Measurements from ENCODE around the gene TBL1X. TPM values are rescaled to one million over a fixed set of nuclear protein-coding genes. Genes with fewer than 3 reads are reported as not detected.

TBL1X gene
- total RNA-seq (2021) = 14.9 and 17.6 TPM in 2 replicates
- percentile 53 among the genes with signal in this experiment for Bru-seq, nascent RNA
- BruChase-seq, experiment 1, labeled RNA remaining after a 2-hour chase = percentile 56 among the genes with signal in this experiment
- percentile 49 among the genes with signal in this experiment for BruChase-seq, experiment 2, labeled RNA remaining after a 6-hour chase
- long read RNA-seq, full-length matches to known transcripts = 1 of 5 reads
- long read RNA-seq, partial matches to known transcripts = 0 of 5 reads
- long read RNA-seq, other reads (novel, unspliced or antisense) = 4 of 5 reads

- H3K9me3 ChIP-seq (ENCODE audit: insufficient read depth, low read depth) = no peaks in the 10 kb centered on the region
- ChIA-PET CTCF (no interaction called here), POLR2A (ENCODE audit: unreplicated experiment) (no interaction called here)
- TF ChIP-seq EZH2 (IDR thresholded peaks at IDR 0.05; ENCODE audit: low read depth) = no peak
- TF ChIP-seq CTCF (conservative IDR thresholded peaks at IDR 0.05) = no peak
- H3K4me2 ChIP-seq = peak within 1 kb of the TSS; percentile 91
- peak in 1 of 2 experiments; percentile 59 for DNase-seq
- H2AFZ ChIP-seq = peak within 1 kb of the TSS; percentile 77
- H3K4me3 ChIP-seq = peak within 1 kb of the TSS; percentile 73
- peaks cover 21% of the 10 kb centered on the region for H3K4me1 ChIP-seq (replicated peaks; ENCODE audit: insufficient read depth)
- peaks cover 30% of the 10 kb centered on the region for H3K79me2 ChIP-seq (ENCODE audit: low read depth)
- H3F3A ChIP-seq (ENCODE audit: insufficient read depth, low read depth) = peaks cover 13% of the 10 kb centered on the region; the same call in 1 of the 2 replicates
- peak within 1 kb of the TSS; percentile 95 for H3K27ac ChIP-seq
- no peaks in the 10 kb centered on the region for H3K27me3 ChIP-seq (ENCODE audit: insufficient read depth, low read depth)
- no peaks in the 10 kb centered on the region for H4K20me1 ChIP-seq (ENCODE audit: insufficient read depth)
- H3K9me2 ChIP-seq (ENCODE audit: insufficient read depth) = no peaks in the 10 kb centered on the region
- intact Hi-C loops (cut with micrococcal nuclease; ENCODE audit: unreplicated experiment) = loop anchor here (5.0 kb wide), 1 partner anchor 243 kb away; no protein-coding TSS in a partner anchor
- H3K36me3 ChIP-seq (ENCODE audit: low read depth) = no peaks in the 10 kb centered on the region
- BruUV-seq (replicated peaks) = no TSS peak
These were observed at the start of gene TBL1X for GRCh38 chrX:9464435-9465371. TSS of gene TBL1X (plus strand) at chrX:9465058. CDS start at chrX:9653587, 188,529 bp downstream.

- CTCF ChIA-PET = no interaction called here
- POLR2A ChIA-PET (ENCODE audit: unreplicated experiment) = interaction anchor here (0.5 kb wide), 1 partner anchor 161 kb away, joined by 3 read pairs; no protein-coding TSS in a partner anchor
- H3K27ac ChIP-seq = peak overlapping the region; percentile 48
- H4K20me1 ChIP-seq (ENCODE audit: insufficient read depth) = no peaks in the 10 kb centered on the region
- H3K4me2 ChIP-seq = peak overlapping the region; percentile 64
- no peaks in the 10 kb centered on the region for H3K9me3 ChIP-seq (ENCODE audit: insufficient read depth, low read depth)
- H3K79me2 ChIP-seq (ENCODE audit: low read depth) = no peaks in the 10 kb centered on the region
- BruUV-seq (replicated peaks) = no TSS peak
- H3K4me1 ChIP-seq (replicated peaks; ENCODE audit: insufficient read depth) = peaks cover 28% of the 10 kb centered on the region
- H3K36me3 ChIP-seq (ENCODE audit: low read depth) = no peaks in the 10 kb centered on the region
- H2AFZ ChIP-seq = no peak overlapping the region
- peaks cover 12% of the 10 kb centered on the region for H3K27me3 ChIP-seq (ENCODE audit: insufficient read depth, low read depth)
- H3F3A ChIP-seq (ENCODE audit: insufficient read depth, low read depth) = peaks cover 12% of the 10 kb centered on the region
- DNase-seq = peak; percentile 3 to 80
- peak overlapping the region; percentile 28; the same call in 1 of the 2 replicates for H3K4me3 ChIP-seq
- H3K9me2 ChIP-seq (ENCODE audit: insufficient read depth) = no peaks in the 10 kb centered on the region
- no peak for TF ChIP-seq CTCF (conservative IDR thresholded peaks at IDR 0.05)
- TF ChIP-seq EZH2 (IDR thresholded peaks at IDR 0.05; ENCODE audit: low read depth) = no peak
- intact Hi-C loops (cut with micrococcal nuclease; ENCODE audit: unreplicated experiment) = no loop called here
These were observed 48.1 kb upstream of the TBL1X start for GRCh38 chrX:9416562-9417348.

GRCh38 chrX:9418262-9418661 is 46.6 kb upstream of the TBL1X start:
- CTCF ChIA-PET = no interaction called here
- BruUV-seq (replicated peaks) = no TSS peak
- Histone ChIP-seq H3K4me3 (no peak overlapping the region), H3K27ac (no peak overlapping the region), H3K27me3 (ENCODE audit: insufficient read depth, low read depth) (peaks cover 8% of the 10 kb centered on the region; the same call in 1 of the 2 replicates), H2AFZ (no peak overlapping the region), H4K20me1 (ENCODE audit: insufficient read depth) (no peaks in the 10 kb centered on the region), H3F3A (ENCODE audit: insufficient read depth, low read depth) (peaks cover 12% of the 10 kb centered on the region), H3K4me1 (replicated peaks; ENCODE audit: insufficient read depth) (peaks cover 28% of the 10 kb centered on the region), H3K36me3 (ENCODE audit: low read depth) (no peaks in the 10 kb centered on the region), H3K4me2 (peak overlapping the region; percentile 26; the same call in 1 of the 2 replicates), H3K9me3 (ENCODE audit: insufficient read depth, low read depth) (no peaks in the 10 kb centered on the region), H3K79me2 (ENCODE audit: low read depth) (no peaks in the 10 kb centered on the region), H3K9me2 (ENCODE audit: insufficient read depth) (no peaks in the 10 kb centered on the region)
- intact Hi-C loops (cut with micrococcal nuclease; ENCODE audit: unreplicated experiment) = no loop called here
- DNase-seq = no peak
- POLR2A ChIA-PET (ENCODE audit: unreplicated experiment) = no interaction called here
- TF ChIP-seq EZH2 (IDR thresholded peaks at IDR 0.05; ENCODE audit: low read depth) (no peak), CTCF (conservative IDR thresholded peaks at IDR 0.05) (no peak)

Measured in PC-9 (cell line).